Measurements from ENCODE around the gene LCN1. TPM values are rescaled to one million over a fixed set of nuclear protein-coding genes. Genes with fewer than 3 reads are reported as not detected.

LCN1 gene
- total and polyA plus RNA-seq, 2 of the 4 experiments (the other 2 are of a cell fraction), result not detected

DNA sequence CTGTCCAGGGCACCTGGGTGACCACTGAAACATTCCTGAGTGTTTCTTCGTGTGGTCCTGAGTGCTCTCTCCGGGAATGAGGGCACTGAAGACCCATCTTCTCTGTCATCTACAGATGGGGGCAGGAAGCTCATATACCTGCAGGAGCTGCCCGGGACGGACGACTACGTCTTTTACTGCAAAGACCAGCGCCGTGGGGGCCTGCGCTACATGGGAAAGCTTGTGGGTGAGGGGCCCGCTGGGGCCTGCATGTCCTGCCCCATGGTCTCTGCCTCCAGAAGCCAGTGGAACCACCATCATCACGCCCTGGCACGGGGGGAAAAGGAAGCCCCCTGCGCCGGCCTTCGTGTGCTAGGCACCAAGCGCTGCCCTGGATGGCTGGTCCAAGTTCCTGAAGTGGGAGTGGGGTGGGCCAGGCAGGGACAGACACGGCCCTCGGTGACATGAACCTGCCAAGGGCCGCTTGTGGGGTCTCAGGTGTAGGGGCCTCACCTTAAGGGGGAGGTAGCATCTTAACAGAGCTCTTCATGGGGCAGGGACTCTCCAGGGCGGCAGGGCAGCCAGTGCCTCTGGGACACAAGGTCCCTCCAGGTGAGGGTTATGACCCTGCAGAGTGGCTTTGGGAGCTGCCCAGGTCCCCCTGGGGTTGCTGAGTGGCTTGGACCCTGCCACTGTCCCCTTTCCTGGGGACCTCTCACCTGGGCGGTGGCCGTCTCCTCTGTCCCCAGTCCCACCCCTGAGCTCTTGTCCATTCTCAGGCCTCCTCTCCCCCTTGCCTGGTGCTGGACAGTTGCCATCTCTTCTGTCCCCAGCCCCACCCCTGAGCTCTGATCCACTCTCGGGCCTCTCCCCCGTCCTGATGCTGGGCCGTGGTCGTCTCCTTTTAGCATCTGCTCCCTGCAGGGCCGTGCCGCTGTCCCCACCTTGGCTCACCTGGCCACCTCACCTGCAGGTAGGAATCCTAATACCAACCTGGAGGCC is 26.8 kb downstream of the LCN1 start:
- DNase-seq (no peak), ATAC-seq (ENCODE audit: low read depth) (no peak)
- Histone ChIP-seq H2AFZ (replicated peaks; ENCODE audit: low read length, poor library complexity) (no peak overlapping the region), H2BK15ac (ENCODE audit: low read depth, low read length) (no peak overlapping the region), H3K79me1 (ENCODE audit: low read depth in 1 of 2, low read length in 2 of 2) (no peaks in the 10 kb centered on the region), H3K27me3 (ENCODE audit: control insufficient read depth, insufficient read depth, low read length) (no peaks in the 10 kb centered on the region), H3K14ac (replicated peaks; ENCODE audit: low read depth, low read length) (no peak overlapping the region), H4K20me1 (ENCODE audit: insufficient read depth, low read length) (no peaks in the 10 kb centered on the region), H2BK20ac (ENCODE audit: low read depth, low read length) (no peak overlapping the region), H3K9me3 (ENCODE audit: control insufficient read depth, insufficient read depth, low read length) (no peaks in the 10 kb centered on the region), H4K91ac (ENCODE audit: insufficient read depth, low read depth, low read length) (no peak overlapping the region), H3K4me3 (ENCODE audit: insufficient read depth, low read depth, low read length) (no peak overlapping the region), H4K8ac (ENCODE audit: low read depth in 2 of 2, low read length in 2 of 2) (no peak overlapping the region), H3K27ac (ENCODE audit: insufficient read depth, low read length) (no peak overlapping the region), H2AK9ac (replicated peaks; ENCODE audit: low read depth, low read length, poor library complexity) (no peak overlapping the region), H2AK5ac (ENCODE audit: low read depth, low read length) (no peak overlapping the region), H3K9ac (ENCODE audit: low read depth, low read length) (no peak overlapping the region), H3K4me2 (ENCODE audit: low read depth, low read length) (no peak overlapping the region), H3K18ac (ENCODE audit: low read depth, low read length) (no peak overlapping the region), H3K4me1 (ENCODE audit: control insufficient read depth, insufficient read depth, low read length) (no peaks in the 10 kb centered on the region), H3K9me1 (ENCODE audit: insufficient read depth, low read length) (no peaks in the 10 kb centered on the region), H4K5ac (ENCODE audit: low read depth, low read length) (no peak overlapping the region), H2BK120ac (ENCODE audit: low read depth, low read length) (no peak overlapping the region), H3K4ac (ENCODE audit: low read depth, low read length) (no peak overlapping the region), H3K36me3 (ENCODE audit: control insufficient read depth, insufficient read depth, low read length) (no peaks in the 10 kb centered on the region), H3K23ac (ENCODE audit: low read depth, low read length) (no peak overlapping the region), H2BK5ac (ENCODE audit: low read depth, low read length, poor library complexity, severe bottlenecking) (no peak overlapping the region), H3K56ac (ENCODE audit: extremely low read depth, insufficient read depth, low read length) (no peak overlapping the region)
- BruUV-seq (replicated peaks), result no TSS peak
- ChIA-PET POLR2A (ENCODE audit: unreplicated experiment) (interaction anchor here (0.6 kb wide), 1 partner anchor 22 kb away, joined by 4 read pairs; no protein-coding TSS in a partner anchor), CTCF (no interaction called here)
- TF ChIP-seq RAD21 (IDR thresholded peaks at IDR 0.05; ENCODE audit: low read length), result no peak
- no peak for TF ChIP-seq POLR2A (IDR thresholded peaks at IDR 0.05; ENCODE audit: low read depth, low read length)
- no peak for TF ChIP-seq RFX5 (IDR thresholded peaks at IDR 0.05; ENCODE audit: low read depth, low read length)
- no peak for TF ChIP-seq CHD1 (IDR thresholded peaks at IDR 0.05; ENCODE audit: low read depth, low read length)
- TF ChIP-seq, protein P1, sequence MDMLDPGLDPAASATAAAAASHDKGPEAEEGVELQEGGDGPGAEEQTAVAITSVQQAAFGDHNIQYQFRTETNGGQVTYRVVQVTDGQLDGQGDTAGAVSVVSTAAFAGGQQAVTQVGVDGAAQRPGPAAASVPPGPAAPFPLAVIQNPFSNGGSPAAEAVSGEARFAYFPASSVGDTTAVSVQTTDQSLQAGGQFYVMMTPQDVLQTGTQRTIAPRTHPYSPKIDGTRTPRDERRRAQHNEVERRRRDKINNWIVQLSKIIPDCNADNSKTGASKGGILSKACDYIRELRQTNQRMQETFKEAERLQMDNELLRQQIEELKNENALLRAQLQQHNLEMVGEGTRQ (IDR thresholded peaks at IDR 0.05; ENCODE audit: low read depth, low read length), result no peak
- TF ChIP-seq SMC3 (IDR thresholded peaks at IDR 0.05; ENCODE audit: low read depth, low read length), result no peak
- TF ChIP-seq MXI1 (IDR thresholded peaks at IDR 0.05; ENCODE audit: borderline replicate concordance, low read depth, low read length), result no peak
- intact Hi-C loops (cut with micrococcal nuclease), result no loop called here
- dilution Hi-C loops (cut with HindIII; ENCODE audit: low sequenced_read_pairs, unreplicated experiment), result no loop called here
- 82% methylated on average over 7 of the region's 28 CpGs; no CpG with 5 or more reads in 1 of the 2 experiments for WGBS, 2 experiments (ENCODE audit: extremely low coverage in 2 of 2, insufficient read length in 1 of 2)
- in situ Hi-C loops (cut with MboI; ENCODE audit: low sequenced_read_pairs), result no loop called here

Data from IMR-90 (cell line).